ENCODE results near the gene BEAN1. TPM values are rescaled to one million over a fixed set of nuclear protein-coding genes. Genes with fewer than 3 reads are reported as not detected.

The BEAN1 gene
- total and polyA plus RNA-seq, 9 of the 15 experiments (the other 6 are each of a cell fraction or from before 2014, with no cell fraction given): not detected

GRCh38 chr16:66515596-66516508, 88.8 kb downstream of the BEAN1 start:
- DNase-seq (ENCODE audit: extremely low read depth in 1 of 4, low spot score in 3 of 4) (peak; percentile 37 to 61 (median 57)), FAIRE-seq (no peak)
- TF ChIP-seq ZNF133 (CRISPR knock-in tag; IDR thresholded peaks at IDR 0.05) (no peak), FOXK2 (conservative IDR thresholded peaks at IDR 0.05 in 1 of 2, IDR thresholded peaks at IDR 0.05 in 1 of 2; ENCODE audit: low read depth in 2 of 2) (no peak), CBFA2T2 (conservative IDR thresholded peaks at IDR 0.05) (no peak), CLOCK (CRISPR knock-in tag; IDR thresholded peaks at IDR 0.05; ENCODE audit: borderline replicate concordance) (no peak), KLF1 (tag; IDR thresholded peaks at IDR 0.05) (no peak), DEAF1 (CRISPR knock-in tag; IDR thresholded peaks at IDR 0.05) (no peak), PRPF4 (IDR thresholded peaks at IDR 0.05; ENCODE audit: insufficient read depth, low read depth, low read length, poor library complexity, severe bottlenecking) (no peak), PURB (CRISPR knock-in tag; IDR thresholded peaks at IDR 0.05; ENCODE audit: low read depth) (no peak), SLC30A9 (CRISPR knock-in tag; IDR thresholded peaks at IDR 0.05) (no peak), XRCC4 (IDR thresholded peaks at IDR 0.05; ENCODE audit: extremely low read depth, insufficient read depth, insufficient read length) (no peak), FOXM1 (IDR thresholded peaks at IDR 0.05; ENCODE audit: low read depth) (0 out of 2 replicates have a peak, but pooled peaks have one; percentile 13), FOXM1 (CRISPR knock-in tag; IDR thresholded peaks at IDR 0.05; ENCODE audit: low read depth) (no peak), ETS1 (conservative IDR thresholded peaks at IDR 0.05; ENCODE audit: control insufficient read depth, low read depth, low read length) (no peak)

More at GRCh38 chr16:66515596-66516508, 88.8 kb downstream of the BEAN1 start:
- ATAC-seq: peak; percentile 60
- Histone ChIP-seq H3K79me2 (ENCODE audit: control insufficient read depth, insufficient read depth, low read length) (no peaks in the 10 kb centered on the region), H3K9me3 (replicated peaks; ENCODE audit: control insufficient read depth, insufficient read depth, low read depth, low read length) (no peaks in the 10 kb centered on the region), H3K27me3 (ENCODE audit: control insufficient read depth in 2 of 2, insufficient read depth in 2 of 2, low read length in 2 of 2) (no peaks in the 10 kb centered on the region), H2AFZ (ENCODE audit: low read depth, low read length) (peak overlapping the region; percentile 95), H3K36me3 (ENCODE audit: control insufficient read depth, insufficient read depth, low read length) (no peaks in the 10 kb centered on the region; the same call in 2 of the 3 replicates), H3K9me1 (ENCODE audit: control insufficient read depth, insufficient read depth, low read length) (no peaks in the 10 kb centered on the region), H4K20me1 (replicated peaks; ENCODE audit: control insufficient read depth, insufficient read depth, low read length) (no peaks in the 10 kb centered on the region), H3K4me2 (ENCODE audit: insufficient read depth, low read length) (no peak overlapping the region), H3K27ac (ENCODE audit: extremely low read depth, low read depth, low read length) (peak overlapping the region; percentile 65), H3K4me1 (replicated peaks in 1 of 2; ENCODE audit: control insufficient read depth in 2 of 2, insufficient read depth in 2 of 2, low read length in 2 of 2) (peaks cover 31 to 37% of the 10 kb centered on the region in 2 experiments), H3K4me3 (no peak overlapping the region), H3K9ac (ENCODE audit: insufficient read depth in 1 of 2, low read depth in 2 of 2, low read length in 2 of 2) (peak overlapping the region; percentile 40 to 73; a peak in 3 of 4 replicates)
- ChIA-PET CTCF (ENCODE audit: low intra/inter-chr PET ratio) (interaction anchor here (0.9 kb wide), 1 partner anchor 36 kb away, joined by 3 read pairs; no protein-coding TSS in a partner anchor), POLR2A (interaction anchor here (0.5 to 0.6 kb wide), 2 partner anchors 25 to 41 kb away, joined by 3 read pairs; no protein-coding TSS in a partner anchor)
- BruUV-seq (replicated peaks): no TSS peak
- in situ Hi-C loops (cut with MboI): no loop called here
- intact Hi-C loops (cut with micrococcal nuclease): loop anchor here (1.0 to 2.0 kb wide), 3 partner anchors 35 to 110 kb away; partner anchors contain the start of gene TK2
- 70% methylated on average over 12 of the region's 12 CpGs for WGBS (ENCODE audit: insufficient coverage, low coverage, missing lambda C conversion rate)

All from K562 (cell line).